Mucosa of descending colon (tissue), 3 donors: ENCODE measurements around the gene COL18A1. TPM values are rescaled to one million over a fixed set of nuclear protein-coding genes. Genes with fewer than 3 reads are reported as not detected.
A peak's percentile ranks its signal among the peaks of the same experiment; 100 is the strongest.

Source experiments
- ATAC-seq: fragments of 200-7000 bp; cut with Tn5 transposase; one replicate; pipeline ENCODE4 v1.9.1; 2020; ENCODE audit warnings: mild to moderate bottlenecking, moderate library complexity
- DNase-seq, 3 donors: peaks; one replicate each; pipeline ENCODE4 v3.0.0-alpha.2; 2020
- H3K36me3 ChIP-seq: fragments of 200-600 bp; one replicate; pipeline ENCODE4 v1.8.0; 2021; ENCODE audit warnings: low read depth, mild to moderate bottlenecking
- H3K4me1 ChIP-seq: fragments of 200-600 bp; one replicate; pipeline ENCODE4 v1.8.0; 2021; ENCODE audit warnings: low read depth, mild to moderate bottlenecking
- H3K4me3 ChIP-seq: fragments of 200-600 bp; one replicate; pipeline ENCODE4 v1.8.0; 2021; ENCODE audit warnings: mild to moderate bottlenecking
- H3K9me3 ChIP-seq: fragments of 200-600 bp; one replicate; pipeline ENCODE4 v1.8.0; 2021; ENCODE audit warnings: mild to moderate bottlenecking
- CTCF ChIP-seq: fragments of 200-600 bp; IDR thresholded peaks from one replicate; pipeline ENCODE4 v1.8.0; 2022; ENCODE audit warnings: antibody characterized with exemption, mild to moderate bottlenecking
- intact Hi-C, 2 donors: fragments of 100-400 bp; cut with DNase I in 1 of 2; cut with micrococcal nuclease in 1 of 2; formaldehyde crosslinking; loops; one replicate each; pipeline versions ENCODE4 v1.11.0 to v1.11.1; 2022; cut with DNase I, micrococcal nuclease
- total RNA-seq, 3 donors: library from RNA; stranded (reverse); fragmentation: NEBNext Ultra II Directional in 2 of 3; extraction: Animal tissue kit (Norgen Biotek cat#: 25700) in 2 of 3; gene quantifications; one replicate each; pipeline versions ENCODE4 v1.2.1 to v1.2.4, GENCODE V29; 2021 to 2023
- donor health status: DM: no; HTN: no; CAD: no; lungs with moderate emphysema.
- donor health status: DM: no; HTN: no; CAD: no.
- donor health status: DM: no; HTN: yes; CAD: no.

The COL18A1 gene
- total RNA-seq, 3 donors from 2014 or later = 4.6 to 46.9 (median 21.3) TPM

GRCh38 chr21:45464309-45464708, 59.3 kb downstream of the COL18A1 start:
- Histone ChIP-seq H3K36me3 (no peaks in the 10 kb centered on the region), H3K4me3 (no peak overlapping the region), H3K9me3 (no peaks in the 10 kb centered on the region), H3K4me1 (no peaks in the 10 kb centered on the region)
- ATAC-seq = no peak
- no peak for TF ChIP-seq CTCF
- peak in 1 of 3 donors; percentile 36 for DNase-seq
- intact Hi-C loops = no loop called here

- ATAC-seq = peak; percentile 26
Observed at GRCh38 chr21:45465105-45465504, 60.1 kb downstream of the COL18A1 start.

GRCh38 chr21:45465611-45466329, 60.8 kb downstream of the COL18A1 start:
- H3K9me3 ChIP-seq = no peaks in the 10 kb centered on the region
- ATAC-seq (no peak), DNase-seq (peak in 2 of 3 donors; percentile 17 to 43)
- no peaks in the 10 kb centered on the region for H3K4me1 ChIP-seq
- intact Hi-C loops = no loop called here
- no peaks in the 10 kb centered on the region for H3K36me3 ChIP-seq
- H3K4me3 ChIP-seq = no peak overlapping the region
- no peak for TF ChIP-seq CTCF

More at GRCh38 chr21:45465105-45465504, 60.1 kb downstream of the COL18A1 start:
- Histone ChIP-seq H3K4me3 (no peak overlapping the region), H3K36me3 (no peaks in the 10 kb centered on the region), H3K4me1 (no peaks in the 10 kb centered on the region), H3K9me3 (no peaks in the 10 kb centered on the region)
- DNase-seq = peak in 2 of 3 donors; percentile 20 to 52
- intact Hi-C loops = no loop called here
- TF ChIP-seq CTCF = no peak

GRCh38 chr21:45466330-45467220, 61.6 kb downstream of the COL18A1 start:
- TF ChIP-seq CTCF = no peak
- no peaks in the 10 kb centered on the region for H3K9me3 ChIP-seq
- no peak for ATAC-seq
- peak in 2 of 3 donors; percentile 12 to 24 for DNase-seq
- no peaks in the 10 kb centered on the region for H3K36me3 ChIP-seq
- intact Hi-C loops = no loop called here
- no peak overlapping the region for H3K4me3 ChIP-seq
- peaks cover 3% of the 10 kb centered on the region for H3K4me1 ChIP-seq

GRCh38 chr21:45467221-45467779, 62.3 kb downstream of the COL18A1 start:
- no peaks in the 10 kb centered on the region for H3K9me3 ChIP-seq
- no peak for TF ChIP-seq CTCF
- ATAC-seq = no peak

More at GRCh38 chr21:45467221-45467779, 62.3 kb downstream of the COL18A1 start:
- Histone ChIP-seq H3K4me1 (peaks cover 8% of the 10 kb centered on the region), H3K36me3 (no peaks in the 10 kb centered on the region), H3K4me3 (no peak overlapping the region)
- DNase-seq = peak in 2 of 3 donors; percentile 17 to 43
- intact Hi-C loops = no loop called here
